ENCODE results near the gene SALL3. TPM values are rescaled to one million over a fixed set of nuclear protein-coding genes. Genes with fewer than 3 reads are reported as not detected.
"Not testable (repeated sequence)": the region's sequence is repeated elsewhere in the genome, so short reads cannot be mapped to it uniquely, and the experiment has no call there.

SALL3 gene
- total RNA-seq (2014; rRNA removed; shearing (Covaris generic)), result not detected in 2 replicates

DNA sequence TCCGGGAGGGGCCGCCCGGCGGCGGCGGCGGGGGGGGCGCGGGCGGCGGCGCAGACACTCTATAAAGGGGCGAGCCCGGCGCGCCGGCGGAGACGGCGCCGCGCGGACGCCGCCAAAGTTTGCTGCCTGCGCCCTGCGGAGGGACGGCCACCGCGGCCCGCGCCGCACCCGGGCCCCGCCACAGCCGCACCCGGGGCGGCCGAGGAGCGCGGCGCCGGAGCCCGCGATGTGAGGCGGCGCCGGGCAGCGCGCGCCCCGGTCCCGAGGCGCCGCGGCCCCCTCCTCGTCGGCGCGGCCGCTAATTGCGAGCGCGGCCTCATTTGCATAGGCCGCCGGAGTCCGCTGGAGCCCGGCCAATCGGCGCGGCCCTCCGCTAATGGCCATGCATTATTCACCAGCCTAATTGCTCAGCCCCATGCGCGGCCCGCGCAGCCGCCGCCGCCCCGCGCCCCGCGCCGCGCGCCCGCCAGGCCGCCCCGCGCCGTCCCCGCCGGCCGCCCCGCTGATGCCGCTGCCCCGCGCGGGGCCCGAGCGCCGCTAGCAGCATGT lies at the start of gene SALL3:
TSS of gene SALL3 (plus strand) at position 89 of the 549 bp plus-strand sequence. CDS start at position 546, 457 bp downstream.
- DNase-seq (ENCODE audit: low read depth), result no peak

GRCh38 chr18:78932281-78932680 lies 47.3 kb upstream of the SALL3 start:
- DNase-seq (ENCODE audit: low read depth), result no peak

DNA sequence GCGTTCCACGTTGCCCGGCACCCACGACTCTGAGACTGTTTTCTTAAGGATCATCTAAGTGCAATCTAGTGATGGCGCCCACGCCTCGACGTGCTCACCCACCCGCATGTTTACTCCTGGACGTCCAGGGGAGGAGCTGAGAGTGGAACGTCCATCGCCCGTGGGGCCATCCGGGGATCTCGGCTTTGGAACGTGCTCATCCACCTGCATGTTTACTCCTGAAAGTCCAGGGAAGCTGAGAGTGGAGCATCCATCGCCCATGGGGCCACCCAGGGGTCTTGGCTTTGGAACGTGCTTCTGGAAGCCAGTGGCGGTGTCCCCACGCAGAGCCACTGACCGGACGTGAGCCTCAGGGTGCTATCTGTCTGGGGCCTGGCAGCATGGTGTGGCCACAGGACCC lies 45.6 kb upstream of the SALL3 start:
- DNase-seq (ENCODE audit: low read depth), result no peak

DNA sequence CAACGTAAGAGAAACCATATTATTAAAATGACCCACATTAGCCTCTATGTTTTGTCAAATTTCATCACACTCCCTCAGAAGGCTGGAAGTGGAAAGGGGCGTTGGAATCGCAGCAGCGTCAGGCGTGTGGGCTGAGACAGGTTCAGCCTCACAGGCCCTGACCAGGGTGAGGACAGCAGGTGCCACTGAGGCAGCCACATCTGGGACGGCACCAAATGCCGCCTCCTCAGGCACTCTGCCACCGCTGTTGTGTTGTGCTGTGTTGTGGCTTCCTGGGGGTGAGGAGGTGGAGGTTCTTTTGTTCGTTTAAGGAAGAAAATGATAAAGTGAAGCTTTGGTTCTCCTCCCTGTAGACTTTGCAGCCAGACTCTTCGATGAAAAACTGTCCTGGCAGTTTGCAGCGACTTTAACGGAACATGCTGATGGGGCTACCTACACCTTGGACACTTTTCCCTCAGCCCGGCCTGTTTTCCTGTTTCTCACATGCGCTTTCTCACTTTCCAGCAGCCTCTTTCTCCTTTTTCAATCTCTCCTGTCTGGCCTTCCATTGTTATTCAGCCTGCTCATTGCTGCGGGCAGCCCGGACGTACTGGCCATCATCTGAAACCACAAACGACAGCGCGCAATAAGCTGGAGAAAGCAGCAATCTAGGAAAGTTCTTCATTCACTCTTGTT lies 44.9 kb upstream of the SALL3 start:
- DNase-seq (ENCODE audit: low read depth), result no peak

GRCh38 chr18:78935406-78935805 lies 44.2 kb upstream of the SALL3 start:
- no peak for DNase-seq (ENCODE audit: low read depth)

DNA sequence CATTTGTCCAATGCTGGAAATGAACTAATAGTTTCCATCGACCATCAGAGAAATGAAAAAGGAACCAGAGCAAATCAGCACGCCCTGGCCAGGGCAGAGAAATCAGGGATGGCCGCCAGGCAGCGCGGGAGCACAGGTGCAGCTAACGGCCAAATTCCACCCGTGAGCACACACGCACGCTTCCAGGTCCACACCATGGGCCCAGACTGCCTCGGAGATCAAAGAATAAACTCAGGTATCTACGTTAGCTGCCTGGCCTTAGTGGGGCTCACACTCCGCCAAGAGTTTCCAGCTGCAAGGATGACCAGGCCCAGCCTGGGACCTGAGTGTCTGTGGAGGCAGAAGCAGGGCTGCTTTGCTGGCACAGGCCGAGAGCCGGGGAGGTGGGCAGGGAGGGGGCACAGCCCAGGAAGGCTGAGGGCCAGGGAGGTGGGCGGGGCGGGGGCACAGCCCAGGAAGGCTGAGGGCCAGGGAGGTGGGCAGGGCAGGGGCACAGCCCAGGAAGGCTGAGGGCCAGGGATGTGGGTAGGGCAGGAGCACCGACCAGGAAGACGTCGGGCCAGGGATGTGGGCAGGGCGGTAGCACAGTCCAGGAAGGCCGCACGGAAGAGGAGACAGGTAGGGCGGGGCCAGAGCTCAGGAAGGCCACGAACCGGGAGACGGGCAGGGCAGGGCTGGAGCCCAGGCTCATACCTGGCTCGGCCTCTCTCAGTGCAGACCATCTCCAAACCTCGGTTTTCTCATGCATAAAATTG lies 43.2 kb upstream of the SALL3 start:
- DNase-seq (ENCODE audit: low read depth), result no peak

DNA sequence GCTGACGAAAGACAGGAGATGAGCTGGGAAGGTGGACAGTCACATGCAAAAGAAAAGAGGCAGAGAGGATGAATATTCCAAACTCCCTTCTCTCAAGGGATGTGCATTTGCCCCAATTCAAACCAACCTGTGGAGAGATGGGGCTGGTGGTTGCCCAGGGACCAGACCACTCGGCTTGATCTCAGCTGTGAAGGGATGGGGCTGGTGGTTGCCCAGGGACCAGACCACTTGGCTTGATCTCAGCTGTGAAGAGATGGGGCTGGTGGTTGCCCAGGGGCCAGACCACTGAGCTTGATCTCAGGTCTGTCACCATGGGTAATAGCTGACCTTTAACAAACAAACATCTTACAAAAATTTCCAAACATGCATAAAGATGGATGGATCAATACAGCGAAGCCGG lies 42.5 kb upstream of the SALL3 start:
- no peak for DNase-seq (ENCODE audit: low read depth)

DNA sequence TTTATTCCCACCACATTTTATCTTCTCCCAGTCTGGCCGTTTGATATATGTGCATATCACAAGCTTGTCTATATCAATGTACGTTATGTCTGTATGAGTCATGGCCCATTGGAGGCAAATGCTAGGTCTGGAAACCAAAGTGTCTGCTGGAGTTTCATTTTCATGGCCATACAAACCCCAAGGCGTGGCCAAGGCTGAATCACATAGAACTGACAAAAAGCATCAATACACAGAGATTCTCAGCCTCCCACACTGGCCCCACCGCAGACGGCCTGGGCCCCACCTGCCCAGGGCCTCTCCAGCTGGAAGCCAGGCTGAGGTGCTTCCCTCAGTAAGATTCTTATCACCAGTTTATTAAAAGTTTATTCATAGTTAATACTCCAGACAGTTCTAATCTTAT lies 40.5 kb upstream of the SALL3 start:
- DNase-seq (ENCODE audit: low read depth), result peak; percentile 6

DNA sequence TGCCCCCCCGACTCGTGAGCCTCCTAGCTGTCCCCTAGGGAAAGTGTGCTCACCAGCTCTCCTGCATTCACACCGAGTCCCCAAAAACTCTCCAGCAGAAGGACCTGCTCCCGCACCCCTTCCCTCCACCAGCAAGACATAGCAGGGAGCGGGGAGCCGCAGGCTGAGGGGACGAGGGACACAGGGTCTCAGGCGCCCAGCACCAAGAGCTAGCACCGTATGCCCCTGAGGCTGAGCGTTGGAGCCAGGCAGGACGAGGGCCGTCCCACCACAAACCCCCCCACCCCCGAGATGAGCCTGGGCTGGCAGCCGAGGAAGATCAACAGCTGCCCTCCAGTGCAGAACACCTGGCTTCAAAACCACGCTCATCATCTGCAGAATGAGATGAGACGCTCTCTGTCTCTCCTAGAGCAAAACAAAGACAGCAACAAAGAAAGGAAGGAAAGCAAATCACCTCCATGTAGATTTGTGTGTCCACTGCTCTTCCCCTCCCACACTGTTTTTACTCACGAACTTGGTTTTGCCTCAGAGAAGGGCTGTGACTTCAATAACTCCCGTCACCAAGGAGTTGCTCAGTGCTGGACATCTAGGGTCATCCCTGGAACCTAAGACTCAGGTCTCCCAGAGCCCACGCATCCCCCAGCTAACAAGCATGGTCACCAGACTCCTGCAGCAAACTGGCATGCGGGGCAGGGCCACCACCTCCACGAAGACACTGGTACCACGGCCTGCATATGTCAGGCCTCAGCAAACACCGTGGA lies 39.7 kb upstream of the SALL3 start:
- DNase-seq (ENCODE audit: low read depth), result no peak

DNA sequence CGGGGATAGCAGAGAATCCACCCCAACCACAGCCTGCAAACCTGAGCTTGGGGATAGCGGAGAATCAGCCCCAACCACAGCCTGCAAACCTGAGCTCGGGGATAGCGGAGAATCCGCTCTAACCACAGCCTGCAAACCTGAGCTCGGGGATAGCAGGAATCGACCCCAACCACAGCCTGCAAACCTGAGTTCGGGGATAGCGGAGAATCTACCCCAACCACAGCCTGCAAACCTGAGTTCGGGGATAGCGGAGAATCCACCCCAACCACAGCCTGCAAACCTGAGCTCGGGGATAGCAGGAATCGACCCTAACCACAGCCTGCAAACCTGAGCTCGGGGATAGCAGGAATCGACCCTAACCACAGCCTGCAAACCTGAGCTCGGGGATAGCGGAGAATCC lies 37.4 kb upstream of the SALL3 start:
- not testable (repeated sequence) for DNase-seq (ENCODE audit: low read depth)

- DNase-seq (ENCODE audit: low read depth), result no peak
Measured at GRCh38 chr18:78945628-78946027, 34.0 kb upstream of the SALL3 start.

DNA sequence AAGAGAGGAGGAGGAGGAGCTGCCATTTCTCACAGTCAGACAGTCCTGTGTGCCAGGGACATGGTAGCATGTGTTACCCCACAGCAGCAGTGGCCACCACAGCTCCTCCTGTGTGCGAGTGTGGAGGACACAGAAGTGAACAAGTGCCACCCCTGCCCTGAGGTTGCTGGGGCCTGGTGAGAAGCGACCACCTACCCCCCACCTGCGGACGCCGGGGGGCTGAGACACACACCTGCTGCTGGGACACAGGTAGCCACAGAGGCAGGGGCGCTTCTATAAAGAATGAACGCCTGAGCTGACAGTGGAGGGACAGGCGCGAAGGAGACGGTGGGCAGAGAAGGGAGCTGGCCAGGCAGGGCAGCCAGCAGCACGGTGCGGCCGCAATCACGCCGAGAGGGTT lies 32.3 kb upstream of the SALL3 start:
- no peak for DNase-seq (ENCODE audit: low read depth)

GRCh38 chr18:78948221-78948620 lies 31.4 kb upstream of the SALL3 start:
- DNase-seq (ENCODE audit: low read depth), result no peak

GRCh38 chr18:78948707-78949106 lies 30.9 kb upstream of the SALL3 start:
- no peak for DNase-seq (ENCODE audit: low read depth)

DNA sequence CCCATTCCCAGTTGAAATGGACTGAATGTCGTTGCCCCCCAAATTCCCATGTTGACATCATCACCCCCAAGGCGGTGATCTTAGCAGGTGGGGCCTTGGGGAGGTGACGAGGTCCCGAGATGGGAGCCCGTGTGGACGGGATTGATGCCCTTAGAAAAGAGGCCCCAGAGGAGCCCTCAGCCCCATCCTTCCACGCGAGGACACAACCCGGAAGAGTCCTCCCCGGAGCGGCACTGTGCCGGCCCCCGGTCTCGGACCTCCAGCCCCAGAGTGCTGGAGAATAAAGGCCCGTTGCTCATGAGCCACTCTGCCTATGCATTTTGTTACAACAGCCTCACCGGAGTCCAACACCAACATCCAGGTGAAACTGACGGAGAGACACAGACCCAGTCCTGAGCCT lies 30.4 kb upstream of the SALL3 start:
- no peak for DNase-seq (ENCODE audit: low read depth)

GRCh38 chr18:78950386-78950785 lies 29.2 kb upstream of the SALL3 start:
- DNase-seq (ENCODE audit: low read depth), result no peak

DNA sequence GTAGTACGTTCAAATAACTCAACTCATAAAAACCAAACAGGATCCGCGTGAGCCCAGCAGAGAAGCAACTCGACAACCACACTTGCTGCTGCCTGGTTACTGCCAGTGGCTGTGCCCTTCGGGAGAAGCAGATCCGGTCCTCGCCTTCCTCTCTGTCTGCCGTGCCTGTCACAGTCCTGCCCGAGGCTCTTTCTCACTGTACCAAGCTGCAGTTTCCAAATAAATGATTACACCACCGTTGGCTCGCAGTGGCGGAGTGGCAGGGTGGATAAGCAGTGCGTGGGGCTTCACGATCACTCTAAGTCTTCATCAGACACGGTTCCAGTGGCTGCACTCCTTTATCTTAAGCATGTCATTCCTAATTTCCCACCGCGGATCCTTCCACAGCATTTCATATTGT lies 26.1 kb upstream of the SALL3 start:
- DNase-seq (ENCODE audit: low read depth), result no peak

DNA sequence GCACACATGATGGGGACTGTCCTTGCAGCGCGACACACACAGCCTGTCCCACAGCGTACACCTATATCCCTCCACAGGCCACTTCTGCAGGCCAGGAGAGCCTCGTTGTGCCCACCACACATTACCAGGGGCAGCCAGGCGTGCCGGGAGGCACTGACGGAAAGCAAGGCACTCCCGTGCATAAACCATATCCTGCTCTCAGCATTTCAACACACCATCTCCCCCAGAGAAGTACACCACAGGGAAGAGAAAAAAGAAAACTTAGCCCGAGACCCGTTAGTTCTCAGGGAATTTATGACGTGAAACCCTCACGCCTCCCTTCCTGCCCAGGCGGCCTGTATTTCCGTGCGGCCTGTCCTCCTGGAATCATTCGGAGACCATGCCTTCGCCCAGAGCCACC lies 24.6 kb upstream of the SALL3 start:
- no peak for DNase-seq (ENCODE audit: low read depth)

GRCh38 chr18:78957140-78957539 lies 22.5 kb upstream of the SALL3 start:
- DNase-seq (ENCODE audit: low read depth), result no peak

- no peak for DNase-seq (ENCODE audit: low read depth)
Measured at GRCh38 chr18:78960709-78961108, 18.9 kb upstream of the SALL3 start.

GRCh38 chr18:78962098-78962497 lies 17.5 kb upstream of the SALL3 start:
- no peak for DNase-seq (ENCODE audit: low read depth)

- DNase-seq (ENCODE audit: low read depth), result not testable (repeated sequence)
Measured at GRCh38 chr18:78964727-78965126, 14.9 kb upstream of the SALL3 start.

All from M059J (cell line).